Glutamatergic neuron (in vitro differentiated cells): ENCODE data around the gene RAI1. TPM values are rescaled to one million over a fixed set of nuclear protein-coding genes. Genes with fewer than 3 reads are reported as not detected.

Experiments used
- DNase-seq: peaks from one replicate; pipeline ENCODE4 v3.0.0; 2022
- H3K27ac Mint-ChIP-seq: one replicate; pipeline ENCODE4 v1.8.0; 2020; ENCODE audit warnings: mild to moderate bottlenecking, mixed read lengths, inconsistent platforms; ENCODE audit not compliant: unreplicated experiment
- H3K27me3 Mint-ChIP-seq: one replicate; pipeline ENCODE4 v1.8.0; 2020; ENCODE audit warnings: mild to moderate bottlenecking, moderate library complexity, mixed read lengths, inconsistent platforms; ENCODE audit not compliant: unreplicated experiment
- H3K36me3 Mint-ChIP-seq: one replicate; pipeline ENCODE4 v1.8.0; 2020; ENCODE audit warnings: mild to moderate bottlenecking, mixed read lengths, inconsistent platforms; ENCODE audit not compliant: unreplicated experiment
- H3K4me1 Mint-ChIP-seq: one replicate; pipeline ENCODE4 v1.8.0; 2020; ENCODE audit warnings: mild to moderate bottlenecking, low read depth, mixed read lengths, inconsistent platforms; ENCODE audit not compliant: unreplicated experiment
- H3K4me3 Mint-ChIP-seq: one replicate; pipeline ENCODE4 v1.8.0; 2020; ENCODE audit warnings: mild to moderate bottlenecking, mixed read lengths, inconsistent platforms; ENCODE audit not compliant: unreplicated experiment
- H3K9me3 Mint-ChIP-seq: one replicate; pipeline ENCODE4 v1.8.0; 2020; ENCODE audit warnings: mild to moderate bottlenecking, moderate library complexity, mixed read lengths, inconsistent platforms; ENCODE audit not compliant: unreplicated experiment
- CTCF ChIP-seq: fragments of 200-600 bp; sonication (generic); IDR thresholded peaks from one replicate; pipeline ENCODE4 v1.5.0; 2021; ENCODE audit not compliant: partially characterized antibody, unreplicated experiment
- total RNA-seq: library from RNA; stranded (reverse); fragmentation: NEBNext Ultra II Directional; extraction: Animal tissue kit (Norgen Biotek cat#: 25700); gene quantifications from one replicate; pipeline ENCODE4 v1.2.1, GENCODE V29; 2021; ENCODE audit not compliant: unreplicated experiment

The RAI1 gene
- total RNA-seq, 1 donor from 2014 or later = 70.2 TPM

DNA sequence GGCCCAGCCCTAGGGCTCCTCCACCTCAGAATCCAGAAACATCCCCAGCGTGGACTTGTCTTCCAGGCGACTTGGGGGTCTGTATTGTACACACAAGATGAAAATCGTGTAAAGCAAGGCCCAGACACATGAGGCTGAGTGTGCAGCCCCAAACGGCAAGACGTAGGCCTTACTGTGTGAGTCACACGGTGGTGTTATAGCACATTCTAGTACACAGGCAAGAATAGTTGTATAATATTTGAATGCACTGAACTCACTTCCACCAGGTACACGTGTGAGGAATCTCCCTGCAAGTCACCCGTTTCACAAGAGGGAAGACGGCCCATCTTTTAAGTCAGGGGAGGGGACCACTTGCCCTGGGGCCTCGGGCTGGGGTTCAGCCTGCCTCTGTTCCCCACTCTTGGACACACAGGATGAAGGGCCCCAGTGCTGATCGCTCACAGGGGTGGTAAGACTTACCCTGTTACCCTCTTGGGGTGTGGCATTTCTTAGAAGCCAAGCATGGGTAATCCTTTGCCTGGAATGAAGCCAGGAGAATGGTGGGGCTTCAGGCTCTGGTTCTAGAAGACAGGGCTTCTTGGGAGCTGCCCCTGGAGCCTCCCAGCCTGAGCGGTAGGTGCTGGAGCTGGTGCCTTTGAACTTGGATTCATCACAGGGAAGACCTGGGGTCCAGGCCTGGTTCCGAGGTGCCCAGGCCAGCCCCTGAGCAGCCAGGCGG lies 84.3 kb downstream of the RAI1 start:
- Mint-ChIP-seq H3K27me3 (peaks cover 32% of the 10 kb centered on the region), H3K27ac (peak overlapping the region; percentile 87), H3K9me3 (peaks cover 14% of the 10 kb centered on the region), H3K36me3 (no peaks in the 10 kb centered on the region), H3K4me3 (peak overlapping the region; percentile 49), H3K4me1 (peaks cover 58% of the 10 kb centered on the region)
- TF ChIP-seq CTCF = no peak
- no peak for DNase-seq

DNA sequence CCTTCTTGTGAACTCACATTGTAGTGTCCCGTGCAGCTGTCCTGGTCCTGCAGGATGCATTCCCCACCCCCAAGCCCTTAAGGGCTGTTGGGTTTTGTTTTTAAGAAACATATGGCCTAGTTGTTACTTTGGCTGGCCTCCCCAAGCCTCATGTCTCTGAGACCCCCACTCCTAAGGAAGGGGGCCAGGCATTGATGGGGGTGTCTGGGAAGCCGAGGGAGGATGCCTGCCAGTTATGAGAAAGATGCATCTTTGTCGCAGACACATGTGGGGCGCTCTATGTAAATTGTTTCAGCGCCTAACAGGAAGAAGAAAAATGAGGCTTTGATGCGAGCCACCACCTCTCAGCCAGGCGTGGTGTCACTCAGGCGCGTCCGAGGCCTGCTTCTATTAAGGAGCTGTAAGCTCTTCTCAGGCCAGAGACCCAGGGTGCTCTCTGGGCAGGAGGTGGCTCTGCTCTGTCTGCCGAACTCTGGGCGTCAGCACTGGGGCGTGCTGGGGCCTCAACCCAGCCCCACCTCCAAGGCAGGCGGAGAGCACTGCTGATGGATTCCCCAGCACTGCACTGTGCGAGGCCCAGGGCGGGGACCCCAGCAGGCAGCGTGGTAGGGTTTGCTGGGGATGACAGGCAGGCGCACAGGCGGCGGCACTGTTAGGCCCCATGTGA lies 85.0 kb downstream of the RAI1 start:
- no peak for DNase-seq
- H3K4me1 Mint-ChIP-seq = peaks cover 63% of the 10 kb centered on the region
- TF ChIP-seq CTCF = no peak
- H3K27me3 Mint-ChIP-seq = peaks cover 34% of the 10 kb centered on the region
- no peaks in the 10 kb centered on the region for H3K36me3 Mint-ChIP-seq
- no peak overlapping the region for H3K4me3 Mint-ChIP-seq
- peaks cover 15% of the 10 kb centered on the region for H3K9me3 Mint-ChIP-seq
- peak overlapping the region; percentile 87 for H3K27ac Mint-ChIP-seq

GRCh38 chr17:17766744-17767120 lies 85.5 kb downstream of the RAI1 start:
- no peak for DNase-seq
- Mint-ChIP-seq H3K36me3 (no peaks in the 10 kb centered on the region), H3K4me3 (no peak overlapping the region), H3K9me3 (peaks cover 16% of the 10 kb centered on the region), H3K27me3 (peaks cover 36% of the 10 kb centered on the region), H3K27ac (peak overlapping the region; percentile 87), H3K4me1 (peaks cover 64% of the 10 kb centered on the region)
- no peak for TF ChIP-seq CTCF

GRCh38 chr17:17767154-17767869 lies 86.1 kb downstream of the RAI1 start:
- DNase-seq = no peak
- H3K27me3 Mint-ChIP-seq = peaks cover 36% of the 10 kb centered on the region
- no peak overlapping the region for H3K27ac Mint-ChIP-seq
- H3K4me1 Mint-ChIP-seq = peaks cover 61% of the 10 kb centered on the region
- H3K4me3 Mint-ChIP-seq = no peak overlapping the region
- no peak for TF ChIP-seq CTCF
- peaks cover 2% of the 10 kb centered on the region for H3K36me3 Mint-ChIP-seq
- H3K9me3 Mint-ChIP-seq = peaks cover 18% of the 10 kb centered on the region

GRCh38 chr17:17767887-17768418 lies 86.7 kb downstream of the RAI1 start:
- Mint-ChIP-seq H3K4me1 (peaks cover 62% of the 10 kb centered on the region), H3K4me3 (no peak overlapping the region), H3K27me3 (peaks cover 37% of the 10 kb centered on the region), H3K36me3 (peaks cover 5% of the 10 kb centered on the region), H3K9me3 (peaks cover 21% of the 10 kb centered on the region), H3K27ac (no peak overlapping the region)
- no peak for DNase-seq
- no peak for TF ChIP-seq CTCF
